Kidney capillary endothelial cell (primary cell): ENCODE results near the gene ACACB.

Experiments used
- DNase-seq: peaks from one replicate; pipeline ENCODE4 v3.0.0-alpha.2; 2018; ENCODE audit warnings: low spot score

ACACB gene

DNA sequence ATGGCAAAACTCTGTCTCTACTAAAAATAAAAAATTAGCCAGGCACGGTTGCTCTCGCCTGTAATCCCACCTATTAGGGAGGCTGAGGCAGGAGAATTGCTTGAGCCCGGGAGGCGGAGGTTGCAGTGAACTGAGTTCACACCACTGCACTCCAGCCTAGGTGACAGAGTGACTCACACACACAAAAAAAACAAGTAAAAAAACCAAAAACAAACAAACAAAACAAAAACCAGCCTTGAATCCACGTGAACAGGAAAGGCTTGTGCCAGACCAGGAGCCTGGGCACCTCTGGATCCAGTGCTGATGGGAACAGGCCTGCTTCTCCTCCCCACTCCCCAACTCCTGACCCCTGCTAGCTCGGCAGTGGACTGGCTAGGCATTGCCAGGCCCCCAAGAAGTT is 189.2 kb downstream of the ACACB start:
- DNase-seq = no peak

DNA sequence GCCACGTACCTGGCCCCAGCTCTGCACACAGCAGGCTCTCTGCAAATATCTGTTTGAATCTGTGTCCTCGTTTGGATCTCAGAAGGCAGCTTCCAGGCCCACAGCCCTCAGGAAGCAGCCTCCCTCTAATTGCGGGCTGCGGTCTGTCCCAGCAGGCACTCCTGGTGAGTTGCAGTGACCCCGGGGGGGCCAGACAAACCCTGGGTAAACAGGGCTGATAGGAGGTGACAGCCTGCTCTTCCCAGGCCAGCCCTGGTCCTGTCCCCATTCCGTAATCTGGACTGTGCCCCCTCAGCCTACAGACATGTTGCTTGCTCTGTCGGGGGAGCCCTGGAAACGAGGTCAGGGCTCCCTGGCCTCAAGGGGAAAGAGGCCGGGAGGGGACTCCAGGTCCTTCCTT is 190.7 kb downstream of the ACACB start:
- DNase-seq = no peak

DNA sequence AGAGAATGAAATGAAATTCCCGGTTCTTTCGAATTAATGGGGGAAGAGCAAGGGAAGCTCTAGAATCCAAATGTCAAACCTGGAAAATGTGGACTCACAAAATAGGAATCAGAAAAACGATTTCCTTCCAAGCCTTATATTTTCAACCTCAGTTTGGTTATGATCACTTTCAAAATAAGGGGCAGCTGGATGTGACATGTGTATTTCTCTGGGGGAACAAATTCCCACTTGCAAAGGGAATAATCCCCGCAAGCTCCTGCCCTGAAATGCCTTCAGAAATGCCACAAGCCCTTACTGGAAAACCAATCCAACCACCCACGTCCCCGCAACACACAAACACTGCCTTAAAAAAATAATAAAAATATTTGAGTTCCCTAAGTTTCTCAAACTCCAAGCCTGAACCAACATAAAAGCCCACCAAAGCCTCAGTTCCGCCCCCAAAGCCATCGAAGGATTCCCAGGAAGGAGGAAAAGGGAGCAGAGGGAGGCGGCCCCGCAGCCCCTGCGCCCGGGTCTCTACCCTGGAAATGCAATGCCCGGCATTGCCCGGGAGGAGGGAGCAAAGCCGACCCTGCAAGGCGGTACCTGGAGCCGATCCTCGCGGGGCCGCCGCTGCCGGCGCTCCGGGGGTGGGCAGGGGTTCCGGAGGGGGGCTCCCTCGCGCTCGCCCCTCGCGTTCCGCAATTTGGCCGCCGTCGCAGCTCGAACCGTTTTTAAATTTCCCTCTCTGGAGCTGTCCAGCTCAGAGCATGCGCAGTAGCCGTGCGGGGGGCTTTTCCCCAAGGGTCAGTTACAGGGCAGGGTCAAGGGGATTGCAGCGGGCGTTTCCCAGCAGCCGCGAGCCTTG is 192.4 kb downstream of the ACACB start, which contains the start of gene FOXN4:
Gene FOXN4, minus strand, starts transcription at position 751 of the 847 bp plus-strand sequence. CDS start 963 bp downstream, outside the sequence.
- DNase-seq = no peak

DNA sequence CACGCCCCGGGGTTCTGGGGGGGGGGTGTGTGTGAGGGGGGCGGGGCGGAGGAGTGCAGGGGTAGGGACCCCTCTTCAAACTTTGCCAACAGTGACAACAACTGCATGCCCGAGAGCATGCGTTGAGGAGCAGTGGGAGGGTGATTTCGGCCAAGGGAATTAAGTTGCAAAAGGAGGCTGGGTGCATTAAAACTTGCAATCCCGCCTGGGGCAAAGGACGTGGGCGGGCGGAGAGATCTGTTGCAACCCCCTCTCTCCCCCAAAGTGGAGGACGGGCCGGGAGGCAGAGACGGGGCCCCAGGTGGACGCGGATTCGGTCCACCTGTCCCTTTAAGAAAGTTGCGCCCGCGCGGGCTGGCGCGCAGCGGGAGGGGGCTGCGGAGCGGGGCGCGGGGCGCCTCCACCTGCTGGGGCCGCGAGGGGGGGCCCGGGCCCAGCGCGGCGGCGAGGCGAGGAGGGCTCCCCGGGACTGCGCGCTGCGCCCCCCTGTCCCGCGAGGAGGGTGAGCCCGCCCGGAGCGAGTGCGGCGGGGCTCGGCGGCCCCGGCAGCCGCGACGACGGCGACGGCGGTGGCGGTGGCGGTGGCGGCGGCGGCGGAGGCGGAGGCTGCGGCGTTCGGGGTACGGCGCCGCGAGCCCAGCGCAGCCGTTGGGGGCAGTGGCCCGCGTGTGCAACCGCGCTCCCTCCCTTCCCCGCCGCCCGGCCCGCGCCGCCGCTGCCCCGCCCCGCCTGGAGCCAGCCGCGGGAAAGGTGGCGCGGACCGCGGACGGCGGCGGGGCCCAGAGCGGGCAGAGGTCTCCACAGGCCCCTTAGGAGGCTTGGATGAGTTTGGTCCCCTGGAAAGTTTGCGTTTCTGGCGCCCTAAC is 193.2 kb downstream of the ACACB start:
- no peak for DNase-seq

DNA sequence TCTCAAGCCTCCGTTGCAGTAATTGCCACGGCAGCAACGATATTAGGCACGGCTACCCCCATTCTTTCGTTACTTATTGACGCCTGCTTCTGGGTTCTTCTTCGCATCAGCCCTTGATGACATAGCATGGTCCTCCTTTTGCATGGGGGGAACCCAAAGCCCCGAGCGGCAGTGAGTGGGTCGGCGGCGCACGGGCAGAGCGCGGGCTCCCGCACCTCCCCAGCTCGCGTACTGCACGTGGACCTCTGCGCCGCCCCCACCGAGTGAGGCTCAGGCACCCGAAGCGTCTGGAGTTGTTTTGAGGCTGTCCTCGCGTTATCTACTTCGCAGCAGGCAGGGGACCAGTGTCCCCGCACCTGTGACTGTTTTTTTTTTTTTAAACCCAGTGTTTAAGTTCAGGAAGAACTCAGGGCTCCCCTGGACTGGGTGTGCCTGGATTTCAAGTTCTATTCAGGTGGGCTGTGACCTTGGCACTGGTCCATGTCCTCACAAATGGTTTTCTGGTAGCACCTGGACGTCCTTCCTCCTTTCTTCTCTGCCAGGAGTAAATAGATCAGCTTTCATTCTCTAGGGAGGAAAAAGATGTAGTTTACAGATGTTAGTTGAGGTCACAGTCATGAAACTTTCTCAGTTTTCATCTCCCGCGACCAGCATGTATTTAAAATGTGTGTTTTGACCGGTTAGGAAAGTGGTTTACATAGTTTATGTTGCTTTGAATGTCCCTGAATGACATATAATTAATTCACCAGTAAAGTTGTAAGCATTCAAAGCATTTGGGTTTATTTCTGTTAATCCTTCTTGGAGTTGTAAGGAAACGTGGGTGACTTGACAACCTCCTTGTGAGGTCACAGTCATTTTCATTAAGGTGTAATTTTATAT is 194.1 kb downstream of the ACACB start:
- no peak for DNase-seq
